Measurements from ENCODE around the gene BPIFB1. TPM values are rescaled to one million over a fixed set of nuclear protein-coding genes. Genes with fewer than 3 reads are reported as not detected.

The BPIFB1 gene
- total RNA-seq, 1 donor from 2014 or later = not detected

- no peak for TF ChIP-seq CTCF (conservative IDR thresholded peaks at IDR 0.05; ENCODE audit: low read depth, low read length)
- no peak overlapping the region for H3K4me3 ChIP-seq (ENCODE audit: low read depth, low read length)
- DNase-seq (ENCODE audit: low read depth) = no peak
Measured at GRCh38 chr20:33301192-33301930, 18.3 kb downstream of the BPIFB1 start.

GRCh38 chr20:33303595-33303994, 20.6 kb downstream of the BPIFB1 start:
- TF ChIP-seq CTCF (conservative IDR thresholded peaks at IDR 0.05; ENCODE audit: low read depth, low read length) = no peak
- DNase-seq (ENCODE audit: low read depth) = no peak
- no peak overlapping the region for H3K4me3 ChIP-seq (ENCODE audit: low read depth, low read length)

DNA sequence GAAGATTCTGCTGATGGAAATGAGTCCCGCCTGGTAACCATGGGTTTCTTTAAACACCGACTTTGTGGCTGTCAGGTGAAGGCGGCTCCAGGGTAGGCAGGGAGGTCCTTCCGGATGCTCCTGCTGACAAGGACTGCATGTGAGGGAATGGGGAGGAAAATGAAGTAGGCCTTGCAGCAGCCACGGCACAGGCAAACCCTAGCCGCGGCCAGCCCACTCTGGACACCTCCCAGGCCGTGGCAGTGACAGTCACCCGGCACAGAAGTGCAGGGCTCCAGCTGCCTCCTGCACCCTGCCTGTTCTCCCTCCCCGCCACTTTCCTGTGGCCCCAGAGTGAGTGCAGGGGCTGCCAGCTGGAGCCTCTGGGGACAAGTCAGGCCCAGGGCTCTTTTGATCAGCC, 21.0 kb downstream of the BPIFB1 start:
- TF ChIP-seq CTCF (conservative IDR thresholded peaks at IDR 0.05; ENCODE audit: low read depth, low read length) = no peak
- H3K4me3 ChIP-seq (ENCODE audit: low read depth, low read length) = no peak overlapping the region
- DNase-seq (ENCODE audit: low read depth) = no peak

GRCh38 chr20:33305589-33306057, 22.6 kb downstream of the BPIFB1 start:
- DNase-seq (ENCODE audit: low read depth) = no peak
- TF ChIP-seq CTCF (conservative IDR thresholded peaks at IDR 0.05; ENCODE audit: low read depth, low read length) = no peak
- H3K4me3 ChIP-seq (ENCODE audit: low read depth, low read length) = no peak overlapping the region

DNA sequence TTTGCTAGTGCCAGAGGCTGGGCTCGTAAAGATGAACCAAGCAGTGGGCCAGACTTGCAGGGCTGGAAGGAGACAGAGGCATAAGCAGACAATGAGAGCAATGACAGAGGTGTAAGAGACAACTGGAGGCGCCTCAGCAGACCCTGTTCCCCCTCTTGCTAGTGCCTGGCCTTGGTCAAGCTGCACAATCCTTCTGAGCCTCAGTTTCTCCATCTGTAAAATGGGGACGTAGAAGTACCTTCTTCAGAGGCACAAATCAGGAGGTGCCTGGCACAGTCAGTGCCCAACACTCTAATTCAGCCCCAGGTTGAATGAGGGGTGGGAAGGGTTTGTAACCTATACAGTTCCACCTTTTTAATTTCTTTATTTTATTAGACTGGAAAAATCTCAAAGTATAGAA, 23.2 kb downstream of the BPIFB1 start:
- no peak for DNase-seq (ENCODE audit: low read depth)
- no peak overlapping the region for H3K4me3 ChIP-seq (ENCODE audit: low read depth, low read length)
- TF ChIP-seq CTCF (conservative IDR thresholded peaks at IDR 0.05; ENCODE audit: low read depth, low read length) = no peak

- no peak for DNase-seq (ENCODE audit: low read depth)
- no peak overlapping the region for H3K4me3 ChIP-seq (ENCODE audit: low read depth, low read length)
- TF ChIP-seq CTCF (conservative IDR thresholded peaks at IDR 0.05; ENCODE audit: low read depth, low read length) = no peak
Measured at GRCh38 chr20:33306807-33307206, 23.8 kb downstream of the BPIFB1 start.

DNA sequence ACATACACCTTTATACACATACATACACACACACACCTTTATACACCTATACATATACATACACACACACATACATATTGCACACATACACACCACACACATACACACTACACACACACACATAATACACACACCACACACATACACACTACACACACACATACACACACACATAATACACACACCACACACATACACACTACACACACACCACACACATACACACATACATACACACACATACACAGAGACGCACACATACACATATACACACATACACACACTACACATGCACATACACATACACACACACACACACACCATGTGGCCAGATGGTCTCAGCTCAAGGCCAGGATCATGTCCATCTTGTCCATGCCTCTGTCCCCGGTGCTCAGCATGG, 25.7 kb downstream of the BPIFB1 start:
- no peak overlapping the region for H3K4me3 ChIP-seq (ENCODE audit: low read depth, low read length)
- TF ChIP-seq CTCF (conservative IDR thresholded peaks at IDR 0.05; ENCODE audit: low read depth, low read length) = no peak
- no peak for DNase-seq (ENCODE audit: low read depth)

Measured in epithelial cell of proximal tubule (primary cell).